ACC112 (cell line): ENCODE results near the gene SLC30A4.

Experiments
- H2AFZ ChIP-seq: fragments of 200-600 bp; sonication (generic); one replicate; pipeline ENCODE4 v1.6.0; 2017; ENCODE audit warnings: antibody characterized with exemption, low read length; ENCODE audit not compliant: unreplicated experiment
- H3K27ac ChIP-seq: fragments of 200-600 bp; sonication (generic); 2 replicates; pipeline ENCODE4 v1.5.1; 2014; ENCODE audit warnings: low read depth, mild to moderate bottlenecking, antibody characterized with exemption, low read length, moderate library complexity
- H3K27me3 ChIP-seq: fragments of 200-600 bp; sonication (generic); 2 replicates; pipeline ENCODE4 v1.6.1; 2014; ENCODE audit warnings: mild to moderate bottlenecking, antibody characterized with exemption, low read length, moderate library complexity, mixed read lengths; ENCODE audit not compliant: insufficient read depth
- H3K36me3 ChIP-seq: fragments of 200-600 bp; sonication (generic); 2 replicates; pipeline ENCODE4 v1.6.1; 2016; ENCODE audit warnings: mild to moderate bottlenecking, antibody characterized with exemption, low read length, moderate library complexity, mixed read lengths; ENCODE audit not compliant: insufficient read depth
- H3K4me1 ChIP-seq: fragments of 200-600 bp; sonication (generic); one replicate; pipeline ENCODE4 v1.6.1; 2016; ENCODE audit warnings: low read length, mixed read lengths; ENCODE audit not compliant: insufficient read depth, unreplicated experiment, control insufficient read depth
- H3K4me3 ChIP-seq: fragments of 200-600 bp; sonication (generic); 2 replicates; pipeline ENCODE4 v1.5.1; 2014; ENCODE audit warnings: mild to moderate bottlenecking, low read depth, low read length
- H3K79me2 ChIP-seq: fragments of 200-600 bp; sonication (generic); one replicate; pipeline ENCODE4 v1.6.0; 2016; ENCODE audit warnings: low read length; ENCODE audit not compliant: control insufficient read depth, unreplicated experiment, insufficient read depth

The SLC30A4 gene

GRCh38 chr15:45451265-45451664, 71.3 kb downstream of the SLC30A4 start:
- H3K4me1 ChIP-seq: peaks cover 42% of the 10 kb centered on the region
- H3K27ac ChIP-seq: no peak overlapping the region
- no peaks in the 10 kb centered on the region for H3K79me2 ChIP-seq
- no peaks in the 10 kb centered on the region for H3K36me3 ChIP-seq
- H2AFZ ChIP-seq: no peak overlapping the region
- no peaks in the 10 kb centered on the region for H3K27me3 ChIP-seq
- no peak overlapping the region for H3K4me3 ChIP-seq

- Histone ChIP-seq H3K4me3 (no peak overlapping the region), H3K4me1 (peaks cover 41% of the 10 kb centered on the region), H2AFZ (no peak overlapping the region)
These were observed 72.4 kb downstream of the SLC30A4 start for GRCh38 chr15:45449916-45450867.

GRCh38 chr15:45449395-45449794, 73.2 kb downstream of the SLC30A4 start:
- Histone ChIP-seq H3K4me3 (no peak overlapping the region), H3K27me3 (no peaks in the 10 kb centered on the region), H3K4me1 (peaks cover 39% of the 10 kb centered on the region), H3K27ac (no peak overlapping the region), H3K79me2 (no peaks in the 10 kb centered on the region), H2AFZ (no peak overlapping the region), H3K36me3 (no peaks in the 10 kb centered on the region)

More at GRCh38 chr15:45449916-45450867, 72.4 kb downstream of the SLC30A4 start:
- H3K79me2 ChIP-seq: no peaks in the 10 kb centered on the region
- no peaks in the 10 kb centered on the region for H3K27me3 ChIP-seq
- no peak overlapping the region for H3K27ac ChIP-seq
- no peaks in the 10 kb centered on the region for H3K36me3 ChIP-seq

GRCh38 chr15:45448066-45448915, 74.3 kb downstream of the SLC30A4 start:
- Histone ChIP-seq H3K36me3 (no peaks in the 10 kb centered on the region), H3K27me3 (no peaks in the 10 kb centered on the region), H3K79me2 (no peaks in the 10 kb centered on the region), H2AFZ (no peak overlapping the region), H3K4me1 (peaks cover 37% of the 10 kb centered on the region), H3K4me3 (no peak overlapping the region), H3K27ac (no peak overlapping the region; the same call in 1 of the 2 replicates)

GRCh38 chr15:45443645-45444044, 78.9 kb downstream of the SLC30A4 start:
- Histone ChIP-seq H3K27me3 (no peaks in the 10 kb centered on the region), H3K36me3 (no peaks in the 10 kb centered on the region), H3K79me2 (no peaks in the 10 kb centered on the region), H3K4me3 (no peak overlapping the region), H2AFZ (no peak overlapping the region), H3K27ac (no peak overlapping the region), H3K4me1 (peaks cover 31% of the 10 kb centered on the region)

GRCh38 chr15:45442507-45443135, 79.9 kb downstream of the SLC30A4 start:
- H3K79me2 ChIP-seq: no peaks in the 10 kb centered on the region
- H3K4me1 ChIP-seq: peaks cover 21% of the 10 kb centered on the region
- no peaks in the 10 kb centered on the region for H3K27me3 ChIP-seq
- H3K27ac ChIP-seq: no peak overlapping the region
- H3K36me3 ChIP-seq: no peaks in the 10 kb centered on the region
- no peak overlapping the region for H2AFZ ChIP-seq
- H3K4me3 ChIP-seq: no peak overlapping the region

- Histone ChIP-seq H2AFZ (no peak overlapping the region), H3K27me3 (no peaks in the 10 kb centered on the region), H3K79me2 (no peaks in the 10 kb centered on the region), H3K4me3 (no peak overlapping the region), H3K27ac (no peak overlapping the region), H3K36me3 (no peaks in the 10 kb centered on the region), H3K4me1 (peaks cover 20% of the 10 kb centered on the region)
These were observed 80.9 kb downstream of the SLC30A4 start for GRCh38 chr15:45441686-45442085.

GRCh38 chr15:45441036-45441435, 81.5 kb downstream of the SLC30A4 start:
- Histone ChIP-seq H3K4me3 (no peak overlapping the region), H3K27me3 (no peaks in the 10 kb centered on the region), H3K79me2 (no peaks in the 10 kb centered on the region), H3K4me1 (peaks cover 19% of the 10 kb centered on the region), H3K36me3 (no peaks in the 10 kb centered on the region), H3K27ac (no peak overlapping the region), H2AFZ (no peak overlapping the region)

GRCh38 chr15:45439521-45440260, 82.9 kb downstream of the SLC30A4 start:
- H3K36me3 ChIP-seq: no peaks in the 10 kb centered on the region
- no peaks in the 10 kb centered on the region for H3K79me2 ChIP-seq
- no peak overlapping the region for H3K27ac ChIP-seq
- H3K4me1 ChIP-seq: peaks cover 6% of the 10 kb centered on the region
- H3K27me3 ChIP-seq: no peaks in the 10 kb centered on the region
- H2AFZ ChIP-seq: no peak overlapping the region
- H3K4me3 ChIP-seq: no peak overlapping the region
